SHP77 treated with DMSO at 0.1 percent for 48 hours (cell line): Measurements from ENCODE around the gene SLIT1.

Experiments
- DNase-seq: peaks from one replicate; lab custom pipeline; 2025; lab: John Stamatoyannopoulos, UW

SLIT1 gene

GRCh38 chr10:97200616-97201015, 14.9 kb upstream of the SLIT1 start:
- no peak for DNase-seq

DNA sequence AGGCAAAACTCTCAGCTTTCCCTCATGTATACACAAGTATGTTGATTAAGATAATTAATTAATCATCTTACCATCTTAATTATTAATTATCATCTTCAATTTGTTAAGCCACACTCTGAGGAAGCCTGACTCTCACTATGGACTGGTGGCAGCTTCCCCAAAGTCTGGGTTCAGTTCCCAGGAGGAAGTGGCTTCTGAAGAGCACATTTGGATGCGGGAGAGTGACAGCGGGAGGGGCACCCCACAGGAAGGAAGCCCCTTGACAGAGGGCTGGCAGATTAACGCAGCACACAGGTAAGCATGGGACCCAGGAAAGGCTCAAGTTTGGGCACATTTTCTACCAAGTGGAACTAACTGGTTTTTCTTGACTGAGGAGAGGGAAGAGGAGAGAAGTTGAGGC, 13.4 kb upstream of the SLIT1 start:
- no peak for DNase-seq

DNA sequence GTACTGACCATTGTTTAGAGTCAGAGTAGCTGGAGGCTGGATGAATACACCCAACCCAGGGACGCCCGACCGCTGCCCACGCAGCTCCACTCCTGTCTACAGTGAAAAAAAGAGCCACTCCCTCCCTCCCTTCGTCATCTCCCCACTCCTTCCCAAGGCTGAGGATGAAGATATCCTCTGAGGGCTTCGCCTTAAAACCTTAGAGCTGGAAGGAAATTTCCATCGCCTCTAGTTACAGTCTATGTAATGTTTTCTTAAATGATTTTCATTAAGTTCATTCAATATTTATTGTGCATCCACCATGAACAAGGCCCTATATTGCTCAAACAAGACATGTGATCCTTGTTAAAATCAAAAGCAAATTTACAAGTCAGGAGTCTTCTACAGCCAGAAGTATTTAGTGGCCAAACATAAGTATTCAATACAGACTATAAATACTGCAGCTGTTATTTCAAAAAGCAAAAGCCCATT, 11.3 kb upstream of the SLIT1 start:
- no peak for DNase-seq

DNA sequence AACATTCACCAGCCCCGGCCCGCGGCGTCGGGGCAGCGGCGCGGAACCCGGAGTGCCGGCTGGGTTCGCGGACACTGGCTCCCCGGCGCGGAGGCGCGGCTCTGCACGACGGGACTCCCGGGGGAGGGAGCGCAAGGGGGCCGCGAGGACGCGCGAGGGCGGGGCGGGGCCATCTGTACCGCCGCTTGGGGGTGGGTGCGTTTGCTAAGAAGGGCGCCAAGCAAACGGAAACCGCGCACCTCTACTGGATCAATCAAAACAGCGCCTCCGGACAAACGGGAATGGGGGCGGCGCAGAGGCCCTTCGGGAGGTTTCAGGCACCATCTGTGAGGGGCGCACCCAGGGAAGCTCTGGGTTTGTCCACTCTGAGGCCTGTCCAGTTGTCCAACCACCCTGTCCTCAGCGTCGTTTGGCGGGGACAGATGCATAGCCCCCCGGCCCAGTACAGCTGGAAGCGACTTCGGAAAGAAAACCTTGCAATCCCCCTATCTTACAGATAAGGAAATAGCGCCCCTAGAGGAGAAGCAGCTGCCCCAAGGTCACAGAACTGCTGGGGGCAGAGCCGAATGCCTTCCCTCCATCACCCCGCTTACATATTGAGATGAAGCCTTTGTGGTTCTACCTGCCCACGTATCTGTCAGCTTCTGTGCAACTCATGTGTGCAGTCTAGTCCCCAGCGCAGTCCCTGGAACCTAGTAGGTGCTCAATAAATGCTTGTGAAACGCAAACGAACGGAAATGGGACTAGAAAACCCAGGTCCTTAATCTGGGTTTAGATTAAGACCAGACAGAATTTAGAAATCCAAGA, 10.7 kb upstream of the SLIT1 start:
- DNase-seq = peak; percentile 85

DNA sequence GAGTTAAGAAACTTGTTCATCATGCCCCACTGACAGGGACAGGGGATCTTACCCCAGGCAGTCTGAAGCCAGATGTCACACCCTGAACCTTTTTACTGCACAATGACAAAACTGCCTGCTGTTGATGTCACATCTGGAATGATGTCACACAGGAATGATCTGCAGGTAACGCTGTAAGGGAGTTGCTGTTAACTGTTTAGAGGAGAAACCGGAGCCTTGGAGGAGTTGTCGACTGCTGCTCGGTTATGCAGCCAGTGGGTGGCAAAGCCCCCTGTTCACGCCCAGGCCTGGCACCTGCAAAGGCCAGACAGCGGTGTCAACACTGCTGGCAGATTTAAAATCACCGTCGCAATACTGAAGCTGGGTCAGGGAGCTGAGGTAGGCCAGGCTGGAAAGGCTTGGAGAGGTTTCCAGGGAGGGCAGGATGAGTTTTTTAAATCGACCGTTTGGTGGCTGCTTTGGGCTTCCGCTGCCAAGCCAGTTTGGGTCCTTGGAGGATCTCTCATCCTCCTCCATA, 10.0 kb upstream of the SLIT1 start:
- no peak for DNase-seq

GRCh38 chr10:97192952-97193435, 7.2 kb upstream of the SLIT1 start:
- no peak for DNase-seq

GRCh38 chr10:97190450-97190849, 4.7 kb upstream of the SLIT1 start:
- DNase-seq = no peak

- peak; percentile 71 for DNase-seq
Measured at GRCh38 chr10:97188261-97188711, 2.5 kb upstream of the SLIT1 start.

- DNase-seq = no peak
Measured at GRCh38 chr10:97186911-97187310, 1.2 kb upstream of the SLIT1 start.

GRCh38 chr10:97184971-97185325, 811 bp downstream of the SLIT1 start:
- DNase-seq = no peak

GRCh38 chr10:97183314-97183713, 2.4 kb downstream of the SLIT1 start:
- no peak for DNase-seq

DNA sequence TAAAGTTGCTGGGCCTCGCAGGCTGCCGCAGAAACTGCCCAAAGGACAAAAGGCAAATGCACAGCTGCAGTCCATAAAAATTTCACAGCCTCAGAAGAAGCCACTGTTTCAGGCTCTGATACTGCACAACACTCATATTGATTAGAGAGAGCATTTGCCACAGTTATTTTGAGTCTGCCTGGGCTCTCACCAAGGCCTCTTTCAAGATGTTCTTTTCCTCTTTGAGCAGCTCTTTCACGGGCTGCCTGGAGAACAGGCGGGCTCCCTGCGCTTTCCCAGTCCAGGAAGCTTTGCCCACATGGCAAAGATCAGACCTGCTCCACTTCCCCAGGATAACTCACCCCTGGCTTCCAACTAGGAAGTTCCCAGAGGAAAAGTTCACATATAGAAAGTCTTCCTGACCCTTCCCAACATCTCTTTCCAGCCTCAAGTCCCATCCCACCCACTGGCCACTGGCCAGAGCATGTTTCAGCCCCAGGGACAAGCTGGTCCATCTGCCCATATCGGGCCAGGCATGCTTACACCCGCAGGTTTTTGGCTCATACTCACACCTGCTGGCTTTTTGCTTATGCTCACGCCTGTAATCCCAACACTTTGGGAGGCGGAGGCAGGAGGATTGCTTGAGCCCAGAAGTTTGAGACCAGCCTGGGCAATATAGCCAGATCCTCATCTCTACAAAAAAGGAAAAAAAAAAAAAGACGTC, 3.3 kb downstream of the SLIT1 start:
- DNase-seq = no peak

- no peak for DNase-seq
Measured at GRCh38 chr10:97180986-97181385, 4.8 kb downstream of the SLIT1 start.

GRCh38 chr10:97180363-97180755, 5.4 kb downstream of the SLIT1 start:
- no peak for DNase-seq

DNA sequence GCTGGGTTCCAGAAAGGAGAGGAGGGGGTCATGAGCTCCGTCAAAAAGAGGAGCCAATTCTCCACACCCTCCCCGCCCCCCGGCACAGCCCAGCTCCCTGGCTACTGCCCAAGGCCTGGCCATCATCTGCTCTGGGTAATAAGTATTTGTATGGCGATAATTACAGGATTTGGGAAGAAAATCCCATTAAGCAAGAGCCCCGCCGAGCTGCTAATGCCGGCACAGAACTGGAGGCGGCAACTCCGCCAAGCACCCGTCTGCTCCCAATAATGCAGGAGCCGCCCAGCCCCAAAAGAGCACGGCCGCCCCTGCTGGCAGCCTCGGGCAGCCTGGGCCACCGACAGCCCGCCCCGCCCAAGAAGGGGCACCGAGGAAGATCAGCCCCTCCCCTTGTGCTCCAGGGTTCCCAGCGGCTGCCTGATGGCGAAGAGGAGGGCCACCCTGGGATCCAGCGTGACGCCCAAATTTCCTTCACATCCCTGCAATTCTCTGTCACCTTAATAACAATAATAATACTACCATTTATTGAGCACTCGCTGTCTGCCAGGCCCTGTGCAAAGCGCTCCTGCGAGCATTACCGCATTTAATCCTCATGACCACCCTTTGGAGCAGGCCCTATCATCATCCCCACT, 5.9 kb downstream of the SLIT1 start:
- DNase-seq = no peak

- DNase-seq = no peak
Measured at GRCh38 chr10:97179311-97179710, 6.4 kb downstream of the SLIT1 start.

DNA sequence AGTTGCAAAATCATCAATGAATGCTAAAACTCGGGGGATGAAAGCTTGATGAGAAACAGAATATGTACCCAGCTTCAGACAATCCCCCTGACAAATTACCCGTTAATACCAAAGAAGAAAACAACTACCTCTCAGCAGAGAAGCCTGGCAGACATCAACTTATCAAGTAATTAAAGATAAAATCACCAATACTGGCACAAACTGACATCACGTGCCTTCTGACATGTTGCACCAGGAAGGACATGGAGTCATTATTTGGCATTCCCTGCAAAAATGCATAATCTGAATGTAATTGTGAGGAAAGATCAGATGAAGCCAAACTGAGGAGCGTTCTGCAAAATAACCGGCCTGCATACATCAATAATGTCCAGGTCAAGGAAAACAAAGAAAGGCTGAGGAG, 7.7 kb downstream of the SLIT1 start:
- no peak for DNase-seq

DNA sequence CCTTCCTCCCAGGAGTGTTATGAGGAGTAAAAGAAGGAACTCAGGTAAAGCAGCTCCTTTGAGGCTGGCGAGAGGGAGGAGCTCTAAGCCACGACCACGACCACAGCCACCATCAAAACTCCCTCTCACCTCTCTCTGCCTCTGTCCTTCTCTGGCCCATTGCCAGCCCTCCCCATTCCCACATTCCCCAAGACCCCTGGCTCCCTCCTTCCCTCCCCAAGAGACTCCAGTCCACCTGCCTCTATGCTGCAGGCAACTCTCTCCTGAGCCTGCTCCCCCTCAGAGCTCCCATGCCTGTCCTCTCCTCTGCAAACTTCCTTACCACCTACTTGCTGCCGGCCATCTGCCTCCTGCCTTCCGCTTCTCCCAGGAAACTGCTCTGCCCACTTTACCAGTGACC, 9.5 kb downstream of the SLIT1 start:
- no peak for DNase-seq

- no peak for DNase-seq
Measured at GRCh38 chr10:97175586-97175985, 10.2 kb downstream of the SLIT1 start.

GRCh38 chr10:97174941-97175340, 10.8 kb downstream of the SLIT1 start:
- DNase-seq = no peak

- DNase-seq = no peak
Measured at GRCh38 chr10:97174276-97174775, 11.4 kb downstream of the SLIT1 start.

DNA sequence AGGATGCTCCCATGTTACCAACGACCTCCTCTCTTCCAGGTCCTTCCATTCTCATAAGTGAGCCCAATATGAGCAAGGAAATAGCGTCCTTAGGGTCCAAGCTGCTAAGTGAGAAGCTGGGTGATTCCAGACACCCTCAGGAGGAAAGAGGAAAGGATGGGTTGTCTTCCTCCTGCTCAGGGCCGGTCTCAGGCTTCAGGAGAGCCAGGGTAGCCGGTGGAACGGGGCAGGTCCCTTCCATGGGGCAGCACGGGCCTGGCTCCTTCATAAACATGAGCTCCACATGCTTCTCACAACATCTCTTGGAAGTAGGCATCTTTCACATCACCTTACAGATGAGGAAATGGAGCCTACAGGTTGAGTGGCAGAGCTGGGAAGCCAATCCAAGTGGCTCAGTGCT, 12.7 kb downstream of the SLIT1 start:
- DNase-seq = no peak
